Sigmoid colon (tissue), 7 donors: Measurements from ENCODE around the gene GPS1. TPM values are rescaled to one million over a fixed set of nuclear protein-coding genes. Genes with fewer than 3 reads are reported as not detected.

ENCODE experiments used
- DNase-seq: peaks from one replicate; pipeline ENCODE4 v3.0.0-alpha.2; 2019
- H3K27ac ChIP-seq, 4 donors: fragments of 200-600 bp; sonication (generic); one replicate each; pipeline ENCODE4 v1.5.1; 2016 to 2019; ENCODE audit warnings: mild to moderate bottlenecking in 1 of 4
- H3K27me3 ChIP-seq, 3 donors: fragments of 200-600 bp; sonication (generic); one replicate each; pipeline ENCODE4 v1.5.1; 2019; ENCODE audit warnings: mild to moderate bottlenecking in 1 of 3
- H3K36me3 ChIP-seq, 4 donors: fragments of 200-600 bp; sonication (generic); one replicate each; pipeline ENCODE4 v1.5.1; 2016 to 2019
- H3K4me1 ChIP-seq, 4 donors: fragments of 200-600 bp; sonication (generic); one replicate each; pipeline ENCODE4 v1.5.1; 2017 to 2019
- H3K4me3 ChIP-seq, 4 donors: fragments of 200-600 bp; sonication (generic); one replicate each; pipeline ENCODE4 v1.5.1; 2017 to 2019; ENCODE audit warnings: mild to moderate bottlenecking in 2 of 4, moderate library complexity in 1 of 4
- H3K9me3 ChIP-seq, 4 donors: fragments of 200-600 bp in 3 of 4; sonication (generic) in 3 of 4; one replicate each; pipeline versions ENCODE4 v1.5.1 to v1.6.1; 2013 to 2019
- CTCF ChIP-seq, 4 experiments: fragments of 450-650 bp in 3 of 4; fragments of 200-600 bp in 1 of 4; IDR thresholded peaks; one replicate each; pipeline ENCODE4 v1.5.1; 2016 to 2019; ENCODE audit warnings: antibody characterized with exemption in 4 of 4, mild to moderate bottlenecking in 3 of 4, moderate library complexity in 2 of 4
- EP300 ChIP-seq, 4 donors: sonication (generic); formaldehyde crosslinking; IDR thresholded peaks; one replicate each; pipeline ENCODE4 v1.6.1; 2017; ENCODE audit warnings: antibody characterized with exemption in 4 of 4
- POLR2A ChIP-seq, 2 donors: fragments of 450-650 bp; IDR thresholded peaks; one replicate each; pipeline ENCODE4 v1.6.1; 2016; ENCODE audit warnings: antibody characterized with exemption in 2 of 2, mild to moderate bottlenecking in 2 of 2, moderate library complexity in 2 of 2
- POLR2AphosphoS5 ChIP-seq, 4 donors: sonication (generic); formaldehyde crosslinking; IDR thresholded peaks; one replicate each; pipeline ENCODE4 v1.6.1; 2017; ENCODE audit warnings: antibody characterized with exemption in 4 of 4
- WGBS, 2 donors: extraction: QIAGEN DNeasy Blood & Tissue Kit; methylation state at CpG; one replicate each; pipeline ENCODE4 v1.1.7; 2013; 5-methylcytosine and 5-hydroxymethylcytosine counted together
- intact Hi-C: fragments of 100-400 bp; cut with DNase I; formaldehyde crosslinking; loops from one replicate; pipeline ENCODE4 v1.15.1; 2023
- polyA plus RNA-seq, 3 donors: library from polyadenylated mRNA; stranded (reverse); fragments of 200-250 nt; gene quantifications; one replicate each; pipeline ENCODE4 v1.2.3, GENCODE V29; 2013
- total RNA-seq, 4 donors: library from RNA; depleted of rRNA; stranded (reverse); fragments of >200 nt; gene quantifications; one replicate each; pipeline ENCODE4 v1.1.0, GENCODE V29; 2016
- donor health status: healthy with polysubstance abuse.
- donor health status: Bipolar disorder and iron deficiency.
- donor health status: healthy.

The GPS1 gene
- total and polyA plus RNA-seq, 7 donors, result 64.6 to 83.6 (median 69.1) TPM

GRCh38 chr17:82034371-82035011, 17.2 kb upstream of the GPS1 start:
- Histone ChIP-seq H3K27ac (no peak overlapping the region), H3K4me3 (no peak overlapping the region), H3K9me3 (no peaks in the 10 kb centered on the region), H3K27me3 (peaks cover 6 to 21% (median 18%) of the 10 kb centered on the region in 3 donors), H3K4me1 (peaks cover 3 to 44% (median 39%) of the 10 kb centered on the region in 4 donors), H3K36me3 (no peaks in the 10 kb centered on the region)
- no peak for DNase-seq
- WGBS, 2 donors, result 89 to 92% methylated on average over 23 of the region's 23 CpGs
- TF ChIP-seq CTCF (IDR thresholded peaks at IDR 0.05) (no peak), POLR2AphosphoS5 (IDR thresholded peaks at IDR 0.05) (no peak), POLR2A (IDR thresholded peaks at IDR 0.05) (no peak), EP300 (IDR thresholded peaks at IDR 0.05) (no peak)
- intact Hi-C loops, result no loop called here

- no peak for TF ChIP-seq POLR2AphosphoS5 (IDR thresholded peaks at IDR 0.05)
- no peak for TF ChIP-seq EP300 (IDR thresholded peaks at IDR 0.05)
- TF ChIP-seq POLR2A (IDR thresholded peaks at IDR 0.05), result no peak
- no peak for DNase-seq
- intact Hi-C loops, result no loop called here
- H3K9me3 ChIP-seq, result no peaks in the 10 kb centered on the region
- H3K36me3 ChIP-seq, result no peaks in the 10 kb centered on the region
- H3K4me1 ChIP-seq, result peaks cover 3 to 36% (median 32%) of the 10 kb centered on the region in 4 donors
- H3K4me3 ChIP-seq, result no peak overlapping the region
- H3K27ac ChIP-seq, result no peak overlapping the region
- H3K27me3 ChIP-seq, result peaks cover 6 to 21% (median 18%) of the 10 kb centered on the region in 3 donors
- 95% methylated on average over 8 of the region's 8 CpGs for WGBS, 2 donors
These were observed 16.2 kb upstream of the GPS1 start for GRCh38 chr17:82035488-82035887.

GRCh38 chr17:82035956-82036633, 15.6 kb upstream of the GPS1 start:
- peaks cover 6 to 21% (median 18%) of the 10 kb centered on the region in 3 donors for H3K27me3 ChIP-seq
- peak overlapping the region; percentile 93 to 98 (median 98) for H3K27ac ChIP-seq
- H3K4me1 ChIP-seq, result peaks cover 3 to 30% (median 26%) of the 10 kb centered on the region in 4 donors
- H3K36me3 ChIP-seq, result no peaks in the 10 kb centered on the region
- intact Hi-C loops, result loop anchor here (2.0 kb wide), 1 partner anchor 63 kb away; the partner anchor contains the start of gene FASN
- WGBS, 2 donors, result 79 to 92% methylated on average over 20 of the region's 20 CpGs
- TF ChIP-seq EP300 (IDR thresholded peaks at IDR 0.05) (no peak), CTCF (IDR thresholded peaks at IDR 0.05) (no peak), POLR2AphosphoS5 (IDR thresholded peaks at IDR 0.05) (no peak)
- no peaks in the 10 kb centered on the region for H3K9me3 ChIP-seq
- DNase-seq, result no peak
- peak overlapping the region in 3 of 4 donors; percentile 58 to 77 (median 66) for H3K4me3 ChIP-seq

- Histone ChIP-seq H3K27ac (peak overlapping the region; percentile 93 to 98 (median 98)), H3K4me1 (peaks cover 3 to 28% (median 23%) of the 10 kb centered on the region in 4 donors)
- 16 to 40% methylated on average over 23 of the region's 23 CpGs for WGBS, 2 donors
These were observed 15.0 kb upstream of the GPS1 start for GRCh38 chr17:82036634-82037091.

More at GRCh38 chr17:82036634-82037091, 15.0 kb upstream of the GPS1 start:
- Histone ChIP-seq H3K4me3 (peak overlapping the region; percentile 58 to 77 (median 65)), H3K9me3 (no peaks in the 10 kb centered on the region), H3K27me3 (peaks cover 6 to 21% (median 18%) of the 10 kb centered on the region in 3 donors), H3K36me3 (no peaks in the 10 kb centered on the region)
- no peak for DNase-seq
- TF ChIP-seq POLR2A (IDR thresholded peaks at IDR 0.05) (no peak), EP300 (IDR thresholded peaks at IDR 0.05) (no peak), POLR2AphosphoS5 (IDR thresholded peaks at IDR 0.05) (no peak), CTCF (IDR thresholded peaks at IDR 0.05) (no peak)
- intact Hi-C loops, result loop anchor here (2.0 kb wide), 1 partner anchor 62 kb away; the partner anchor contains the start of gene FASN
